Measurements from ENCODE around the gene GATA6. TPM values are rescaled to one million over a fixed set of nuclear protein-coding genes. Genes with fewer than 3 reads are reported as not detected.
A peak's percentile ranks its signal among the peaks of the same experiment; 100 is the strongest.
"Not testable (repeated sequence)": the region's sequence is repeated elsewhere in the genome, so short reads cannot be mapped to it uniquely, and the experiment has no call there.

GATA6 gene
- total RNA-seq, 2 donors from 2014 or later, result 106 to 158 TPM

- Mint-ChIP-seq H3K36me3 (ENCODE audit: low read depth) (peaks cover 72% of the 10 kb centered on the region), H3K27me3 (ENCODE audit: insufficient read depth) (no peaks in the 10 kb centered on the region), H3K4me1 (peaks cover 62% of the 10 kb centered on the region), H3K27ac (peak overlapping the region; percentile 71), H3K9me3 (no peaks in the 10 kb centered on the region), H3K4me3 (no peak overlapping the region)
- Histone ChIP-seq H3K27me3 (ENCODE audit: control insufficient read depth, insufficient read depth, low read length, poor library complexity, severe bottlenecking) (peaks cover 7% of the 10 kb centered on the region), H3K4me1 (ENCODE audit: control insufficient read depth, insufficient read depth, low read length) (peaks cover 23% of the 10 kb centered on the region), H3K27ac (ENCODE audit: low read depth, low read length) (no peak overlapping the region), H3K9me3 (ENCODE audit: control insufficient read depth, low read length) (no peaks in the 10 kb centered on the region), H3K36me3 (ENCODE audit: control insufficient read depth, insufficient read depth, low read length) (peaks cover 96% of the 10 kb centered on the region), H3K9ac (ENCODE audit: extremely low read depth, low read length, poor library complexity, severe bottlenecking) (peak overlapping the region; percentile 40), H3K4me3 (ENCODE audit: low read length) (peak overlapping the region; percentile 99)
- DNase-seq, result peak; percentile 39
- TF ChIP-seq CTCF (conservative IDR thresholded peaks at IDR 0.05), result no peak
- WGBS, 2 experiments (ENCODE audit: insufficient coverage in 1 of 2, insufficient read length in 1 of 2), result 83 to 86% methylated on average over 2 to 3 of the region's 3 CpGs
Measured at GRCh38 chr18:22183698-22184170, 14.3 kb downstream of the GATA6 start.

GRCh38 chr18:22184573-22184972 lies 15.2 kb downstream of the GATA6 start:
- peak overlapping the region; percentile 68 for H3K27ac Mint-ChIP-seq
- H3K36me3 ChIP-seq (ENCODE audit: control insufficient read depth, insufficient read depth, low read length), result peaks cover 96% of the 10 kb centered on the region
- DNase-seq, result peak; percentile 27
- not testable (repeated sequence) for H3K27ac ChIP-seq (ENCODE audit: low read depth, low read length); H3K4me3 Mint-ChIP-seq; H3K9me3 Mint-ChIP-seq; H3K9me3 ChIP-seq (ENCODE audit: control insufficient read depth, low read length); H3K27me3 Mint-ChIP-seq (ENCODE audit: insufficient read depth); H3K27me3 ChIP-seq (ENCODE audit: control insufficient read depth, insufficient read depth, low read length, poor library complexity, severe bottlenecking)
- WGBS, 2 experiments (ENCODE audit: insufficient coverage in 1 of 2, insufficient read length in 1 of 2), result 91 to 97% methylated on average over 7 of the region's 8 CpGs
- H3K4me3 ChIP-seq (ENCODE audit: low read length), result peak overlapping the region; percentile 69
- peaks cover 23% of the 10 kb centered on the region for H3K4me1 ChIP-seq (ENCODE audit: control insufficient read depth, insufficient read depth, low read length)
- peaks cover 63% of the 10 kb centered on the region for H3K4me1 Mint-ChIP-seq
- H3K9ac ChIP-seq (ENCODE audit: extremely low read depth, low read length, poor library complexity, severe bottlenecking), result peak overlapping the region; percentile 40
- H3K36me3 Mint-ChIP-seq (ENCODE audit: low read depth), result peaks cover 73% of the 10 kb centered on the region

- H3K27me3 Mint-ChIP-seq (ENCODE audit: insufficient read depth), result no peaks in the 10 kb centered on the region
- H3K27ac ChIP-seq (ENCODE audit: low read depth, low read length), result no peak overlapping the region
- peak; percentile 63 for TF ChIP-seq CTCF (conservative IDR thresholded peaks at IDR 0.05)
Measured at GRCh38 chr18:22185273-22185672, 15.9 kb downstream of the GATA6 start.

More at GRCh38 chr18:22185273-22185672, 15.9 kb downstream of the GATA6 start:
- WGBS, 2 experiments (ENCODE audit: insufficient coverage in 1 of 2, insufficient read length in 1 of 2), result 89 to 94% methylated on average over 3 to 6 of the region's 6 CpGs
- H3K9ac ChIP-seq (ENCODE audit: extremely low read depth, low read length, poor library complexity, severe bottlenecking), result peak overlapping the region; percentile 40
- peak overlapping the region; percentile 69 for H3K4me3 ChIP-seq (ENCODE audit: low read length)
- no peaks in the 10 kb centered on the region for H3K9me3 Mint-ChIP-seq
- DNase-seq, result peak; percentile 79
- no peaks in the 10 kb centered on the region for H3K9me3 ChIP-seq (ENCODE audit: control insufficient read depth, low read length)
- H3K36me3 ChIP-seq (ENCODE audit: control insufficient read depth, insufficient read depth, low read length), result peaks cover 96% of the 10 kb centered on the region
- peak overlapping the region; percentile 78 for H3K27ac Mint-ChIP-seq
- H3K4me1 Mint-ChIP-seq, result peaks cover 62% of the 10 kb centered on the region
- no peaks in the 10 kb centered on the region for H3K27me3 ChIP-seq (ENCODE audit: control insufficient read depth, insufficient read depth, low read length, poor library complexity, severe bottlenecking)
- H3K4me1 ChIP-seq (ENCODE audit: control insufficient read depth, insufficient read depth, low read length), result peaks cover 23% of the 10 kb centered on the region
- peaks cover 72% of the 10 kb centered on the region for H3K36me3 Mint-ChIP-seq (ENCODE audit: low read depth)
- H3K4me3 Mint-ChIP-seq, result no peak overlapping the region

Measured in endodermal cell (in vitro differentiated cells).